Memory B cell (primary cell): ENCODE results near the gene AMMECR1.

Experiments used
- ATAC-seq: fragments of 150-1000 bp; cut with Tn5 transposase; 2 replicates; pipeline ENCODE4 v1.10.0; 2021; ENCODE audit warnings: low read depth, mild to moderate bottlenecking, moderate library complexity
- DNase-seq, 2 donors: peaks; one replicate each; pipeline ENCODE4 v3.0.0; 2022; ENCODE audit warnings: low spot score in 2 of 2
- H3K27ac Mint-ChIP-seq: one replicate; pipeline ENCODE4 v1.8.0; 2022; ENCODE audit warnings: mild to moderate bottlenecking, moderate library complexity, mixed read lengths
- H3K27me3 Mint-ChIP-seq: one replicate; pipeline ENCODE4 v1.8.0; 2022; ENCODE audit warnings: mixed read lengths
- H3K36me3 Mint-ChIP-seq: one replicate; pipeline ENCODE4 v1.8.0; 2022; ENCODE audit warnings: mild to moderate bottlenecking, mixed read lengths
- H3K4me1 Mint-ChIP-seq: one replicate; pipeline ENCODE4 v1.8.0; 2022; ENCODE audit warnings: mixed read lengths
- H3K4me3 Mint-ChIP-seq: one replicate; pipeline ENCODE4 v1.8.0; 2022; ENCODE audit warnings: mild to moderate bottlenecking, moderate library complexity, mixed read lengths
- H3K9me3 Mint-ChIP-seq: one replicate; pipeline ENCODE4 v1.8.0; 2022; ENCODE audit warnings: mixed read lengths

The AMMECR1 gene

GRCh38 chrX:110201799-110202198 lies 116.1 kb downstream of the AMMECR1 start:
- DNase-seq, result no peak
- Mint-ChIP-seq H3K9me3 (no peaks in the 10 kb centered on the region), H3K27me3 (no peaks in the 10 kb centered on the region), H3K4me3 (no peak overlapping the region), H3K27ac (no peak overlapping the region), H3K4me1 (no peaks in the 10 kb centered on the region), H3K36me3 (peaks cover 2% of the 10 kb centered on the region)
- ATAC-seq, result no peak

- H3K36me3 Mint-ChIP-seq, result no peaks in the 10 kb centered on the region
- H3K9me3 Mint-ChIP-seq, result no peaks in the 10 kb centered on the region
- ATAC-seq, result no peak
- H3K27ac Mint-ChIP-seq, result no peak overlapping the region
- H3K27me3 Mint-ChIP-seq, result no peaks in the 10 kb centered on the region
- no peak for DNase-seq
- H3K4me1 Mint-ChIP-seq, result peaks cover 3% of the 10 kb centered on the region
- no peak overlapping the region for H3K4me3 Mint-ChIP-seq
These were observed 122.9 kb downstream of the AMMECR1 start for GRCh38 chrX:110194977-110195376.

- Mint-ChIP-seq H3K27me3 (no peaks in the 10 kb centered on the region), H3K36me3 (no peaks in the 10 kb centered on the region), H3K9me3 (no peaks in the 10 kb centered on the region), H3K27ac (no peak overlapping the region), H3K4me3 (no peak overlapping the region), H3K4me1 (peaks cover 11% of the 10 kb centered on the region)
- ATAC-seq, result no peak
- no peak for DNase-seq
These were observed 125.4 kb downstream of the AMMECR1 start for GRCh38 chrX:110192516-110192915.

- Mint-ChIP-seq H3K4me3 (no peak overlapping the region), H3K36me3 (peaks cover 16% of the 10 kb centered on the region), H3K9me3 (peaks cover 3% of the 10 kb centered on the region), H3K4me1 (peaks cover 11% of the 10 kb centered on the region), H3K27ac (peak overlapping the region; percentile 9), H3K27me3 (no peaks in the 10 kb centered on the region)
- ATAC-seq (no peak), DNase-seq (no peak)
These were observed 129.0 kb downstream of the AMMECR1 start for GRCh38 chrX:110188701-110189558.

- H3K36me3 Mint-ChIP-seq, result peaks cover 21% of the 10 kb centered on the region
- H3K4me1 Mint-ChIP-seq, result peaks cover 4% of the 10 kb centered on the region
- peaks cover 3% of the 10 kb centered on the region for H3K9me3 Mint-ChIP-seq
- no peak overlapping the region for H3K4me3 Mint-ChIP-seq
- no peak overlapping the region for H3K27ac Mint-ChIP-seq
- DNase-seq (no peak), ATAC-seq (no peak)
- no peaks in the 10 kb centered on the region for H3K27me3 Mint-ChIP-seq
These were observed 134.6 kb downstream of the AMMECR1 start for GRCh38 chrX:110183314-110183713.

GRCh38 chrX:110182865-110183264 lies 135.0 kb downstream of the AMMECR1 start:
- no peak for ATAC-seq
- peaks cover 3% of the 10 kb centered on the region for H3K9me3 Mint-ChIP-seq
- peaks cover 21% of the 10 kb centered on the region for H3K36me3 Mint-ChIP-seq
- no peaks in the 10 kb centered on the region for H3K27me3 Mint-ChIP-seq
- H3K27ac Mint-ChIP-seq, result no peak overlapping the region
- H3K4me1 Mint-ChIP-seq, result peaks cover 4% of the 10 kb centered on the region
- H3K4me3 Mint-ChIP-seq, result no peak overlapping the region
- no peak for DNase-seq

- Mint-ChIP-seq H3K4me1 (peaks cover 4% of the 10 kb centered on the region), H3K36me3 (peaks cover 21% of the 10 kb centered on the region), H3K27ac (no peak overlapping the region), H3K27me3 (no peaks in the 10 kb centered on the region), H3K9me3 (peaks cover 3% of the 10 kb centered on the region), H3K4me3 (no peak overlapping the region)
- DNase-seq, result no peak
- ATAC-seq, result no peak
These were observed 135.5 kb downstream of the AMMECR1 start for GRCh38 chrX:110182362-110182761.

GRCh38 chrX:110181459-110182137 lies 136.3 kb downstream of the AMMECR1 start:
- peaks cover 3% of the 10 kb centered on the region for H3K9me3 Mint-ChIP-seq
- H3K27ac Mint-ChIP-seq, result no peak overlapping the region
- H3K4me1 Mint-ChIP-seq, result peaks cover 4% of the 10 kb centered on the region
- peaks cover 21% of the 10 kb centered on the region for H3K36me3 Mint-ChIP-seq
- ATAC-seq, result no peak
- no peaks in the 10 kb centered on the region for H3K27me3 Mint-ChIP-seq
- DNase-seq, result no peak
- H3K4me3 Mint-ChIP-seq, result no peak overlapping the region

- Mint-ChIP-seq H3K27me3 (no peaks in the 10 kb centered on the region), H3K36me3 (peaks cover 19% of the 10 kb centered on the region), H3K27ac (no peak overlapping the region), H3K4me3 (no peak overlapping the region), H3K9me3 (peaks cover 2% of the 10 kb centered on the region), H3K4me1 (peaks cover 4% of the 10 kb centered on the region)
- DNase-seq (no peak), ATAC-seq (no peak)
These were observed 137.0 kb downstream of the AMMECR1 start for GRCh38 chrX:110180928-110181310.

GRCh38 chrX:110180176-110180927 lies 137.5 kb downstream of the AMMECR1 start:
- Mint-ChIP-seq H3K4me1 (peaks cover 4% of the 10 kb centered on the region), H3K9me3 (peaks cover 2% of the 10 kb centered on the region), H3K4me3 (no peak overlapping the region), H3K36me3 (peaks cover 15% of the 10 kb centered on the region), H3K27me3 (no peaks in the 10 kb centered on the region), H3K27ac (no peak overlapping the region)
- DNase-seq (no peak), ATAC-seq (no peak)

- no peak overlapping the region for H3K27ac Mint-ChIP-seq
- H3K4me1 Mint-ChIP-seq, result peaks cover 4% of the 10 kb centered on the region
- H3K36me3 Mint-ChIP-seq, result peaks cover 9% of the 10 kb centered on the region
- no peaks in the 10 kb centered on the region for H3K9me3 Mint-ChIP-seq
- DNase-seq (no peak), ATAC-seq (no peak)
- no peaks in the 10 kb centered on the region for H3K27me3 Mint-ChIP-seq
- H3K4me3 Mint-ChIP-seq, result no peak overlapping the region
These were observed 139.6 kb downstream of the AMMECR1 start for GRCh38 chrX:110178179-110178865.

GRCh38 chrX:110175696-110176095 lies 142.2 kb downstream of the AMMECR1 start:
- no peaks in the 10 kb centered on the region for H3K27me3 Mint-ChIP-seq
- no peak overlapping the region for H3K27ac Mint-ChIP-seq

GRCh38 chrX:110175146-110175545 lies 142.7 kb downstream of the AMMECR1 start:
- Mint-ChIP-seq H3K36me3 (peaks cover 10% of the 10 kb centered on the region), H3K27me3 (no peaks in the 10 kb centered on the region), H3K4me3 (no peak overlapping the region), H3K9me3 (no peaks in the 10 kb centered on the region), H3K27ac (no peak overlapping the region), H3K4me1 (peaks cover 17% of the 10 kb centered on the region)
- no peak for DNase-seq
- no peak for ATAC-seq

More at GRCh38 chrX:110175696-110176095, 142.2 kb downstream of the AMMECR1 start:
- no peak for DNase-seq
- ATAC-seq, result no peak
- no peak overlapping the region for H3K4me3 Mint-ChIP-seq
- H3K4me1 Mint-ChIP-seq, result peaks cover 17% of the 10 kb centered on the region
- peaks cover 10% of the 10 kb centered on the region for H3K36me3 Mint-ChIP-seq
- H3K9me3 Mint-ChIP-seq, result no peaks in the 10 kb centered on the region
